HFF-Myc (cell line): ENCODE results near the gene USE1.
"Not testable (repeated sequence)": the region's sequence is repeated elsewhere in the genome, so short reads cannot be mapped to it uniquely, and the experiment has no call there.

Experiments
- DNase-seq: peaks from one replicate; pipeline ENCODE4 v3.0.0-alpha.2; 2011; ENCODE audit warnings: low read depth; ENCODE audit errors: extremely low read depth
- H3K4me3 ChIP-seq: replicated peaks from 2 replicates; pipeline ENCODE4 v1.5.1; 2011; ENCODE audit warnings: low read depth, mild to moderate bottlenecking, control low read depth, low read length
- CTCF ChIP-seq: IDR thresholded peaks from 2 replicates; pipeline ENCODE4 v1.5.1; 2012; ENCODE audit warnings: mild to moderate bottlenecking, low read depth, low read length, control low read depth; ENCODE audit errors: missing control alignments

Gene USE1

DNA sequence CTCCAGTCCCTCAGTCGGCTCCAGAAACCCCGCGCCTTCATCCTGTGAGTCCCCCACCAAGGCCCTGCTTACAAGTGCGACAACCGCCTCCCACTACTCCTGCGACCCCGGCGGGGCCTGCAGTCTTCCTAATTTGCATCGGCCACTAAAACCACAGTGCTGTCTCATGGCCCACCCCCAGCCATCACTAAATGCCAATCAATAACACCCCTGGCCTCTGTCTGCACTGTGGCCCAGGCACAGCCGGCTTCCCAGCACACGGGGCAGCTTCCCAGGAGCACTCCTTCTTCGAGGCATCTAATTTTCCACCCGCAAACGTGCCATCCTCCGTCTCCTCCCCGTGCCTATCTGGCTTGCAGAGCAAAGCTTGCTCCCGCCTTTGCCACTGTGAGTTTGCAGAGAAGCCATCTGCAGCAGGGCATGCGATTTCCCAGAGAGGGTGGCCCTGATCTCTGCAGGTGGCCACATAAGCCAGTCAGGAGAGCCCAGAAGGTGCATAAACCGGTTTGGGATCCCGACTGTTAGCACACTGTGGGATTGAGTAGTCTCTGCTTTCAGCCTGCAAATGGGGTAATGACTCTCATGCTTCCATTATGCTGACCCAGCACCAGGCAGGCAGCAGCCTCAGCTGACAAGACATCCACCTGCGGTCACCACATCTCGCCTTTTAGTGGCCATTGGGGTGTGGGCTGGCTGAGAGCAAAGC lies 34.0 kb upstream of the USE1 start:
- no peak for DNase-seq
- TF ChIP-seq CTCF, result no peak
- no peak overlapping the region for H3K4me3 ChIP-seq

DNA sequence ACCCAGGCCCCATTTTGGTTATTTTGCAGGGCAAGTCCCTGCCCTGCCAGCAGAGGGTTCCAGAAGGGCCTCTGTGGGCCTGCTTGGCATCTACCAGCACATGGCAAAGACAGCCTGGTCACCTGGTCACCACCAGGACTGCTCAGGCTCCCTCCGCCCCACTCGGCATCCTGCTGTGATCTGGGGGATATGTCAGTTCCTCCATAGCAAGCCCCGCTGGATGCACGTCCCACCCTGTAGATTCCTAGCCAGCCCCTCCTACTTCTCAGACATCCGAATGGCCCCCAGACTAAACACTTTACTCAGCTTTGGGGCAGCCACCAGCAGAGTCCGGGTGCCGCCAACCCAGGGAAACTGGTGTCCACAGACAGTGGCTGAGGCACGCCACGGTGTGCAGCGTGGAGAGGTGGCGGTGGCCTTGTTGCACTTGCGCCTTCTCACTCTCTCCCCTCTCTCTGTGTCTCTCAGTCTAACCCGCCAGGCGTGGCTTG lies 31.8 kb upstream of the USE1 start:
- TF ChIP-seq CTCF, result no peak
- DNase-seq, result no peak
- H3K4me3 ChIP-seq, result no peak overlapping the region

- no peak for DNase-seq
- no peak for TF ChIP-seq CTCF
- no peak overlapping the region for H3K4me3 ChIP-seq
Measured at GRCh38 chr19:17183858-17184321, 31.3 kb upstream of the USE1 start.

- H3K4me3 ChIP-seq, result no peak overlapping the region
- DNase-seq, result no peak
- no peak for TF ChIP-seq CTCF
Measured at GRCh38 chr19:17184371-17184841, 30.8 kb upstream of the USE1 start.

DNA sequence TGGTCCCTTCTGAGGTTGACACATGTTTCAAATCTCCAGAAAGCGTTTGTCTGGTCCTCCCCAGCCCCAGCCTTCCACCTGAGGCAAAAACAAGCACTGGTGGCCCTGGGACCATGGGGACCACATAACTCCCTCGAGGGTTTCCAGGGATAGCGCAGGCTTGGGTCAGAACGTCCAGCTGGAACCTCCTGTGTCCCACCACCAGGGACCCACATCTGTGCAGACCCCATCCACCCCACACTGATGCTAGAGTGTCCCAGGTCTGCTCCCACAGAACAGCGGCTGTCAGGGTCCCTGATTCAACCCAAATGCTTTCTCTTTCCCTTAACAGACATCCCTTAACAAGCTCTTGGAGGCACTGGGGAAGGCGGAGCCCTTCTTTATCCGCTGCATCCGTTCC lies 29.6 kb upstream of the USE1 start:
- H3K4me3 ChIP-seq, result no peak overlapping the region
- no peak for DNase-seq
- no peak for TF ChIP-seq CTCF

DNA sequence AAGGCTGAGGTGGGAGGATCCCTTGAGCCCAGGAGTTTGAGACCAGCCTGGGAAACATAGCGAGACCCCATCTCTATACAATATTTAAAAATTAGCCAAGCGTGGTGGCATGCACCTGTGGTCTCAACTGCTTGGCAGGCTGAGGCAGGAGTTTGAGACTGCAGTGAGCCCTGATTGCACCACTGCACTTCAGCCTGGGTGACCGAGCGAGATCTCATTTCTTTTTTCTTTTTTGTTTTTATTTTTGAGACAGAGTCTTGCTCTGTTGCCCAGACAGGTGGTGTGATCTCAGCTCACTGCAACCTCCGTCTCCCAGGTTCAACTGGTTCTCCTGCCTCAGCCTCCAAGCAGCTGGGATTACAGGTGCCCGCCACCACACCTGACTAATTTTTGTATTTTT lies 23.4 kb upstream of the USE1 start:
- not testable (repeated sequence) for DNase-seq, H3K4me3 ChIP-seq

- no peak overlapping the region for H3K4me3 ChIP-seq
- no peak for TF ChIP-seq CTCF
- DNase-seq, result no peak
Measured at GRCh38 chr19:17192751-17193150, 22.4 kb upstream of the USE1 start.
